ENCODE results near the gene TMEM127. TPM values are rescaled to one million over a fixed set of nuclear protein-coding genes. Genes with fewer than 3 reads are reported as not detected.
"Not testable (repeated sequence)": the region's sequence is repeated elsewhere in the genome, so short reads cannot be mapped to it uniquely, and the experiment has no call there.

The TMEM127 gene
- total RNA-seq, 1 donor from 2014 or later = 45.2 TPM

- peak; percentile 47 for DNase-seq (ENCODE audit: low read depth)
These were observed 995 bp downstream of the TMEM127 start for GRCh38 chr2:96264656-96265348.

- DNase-seq (ENCODE audit: low read depth) = no peak
These were observed 1.7 kb downstream of the TMEM127 start for GRCh38 chr2:96264086-96264485.

- no peak for DNase-seq (ENCODE audit: low read depth)
These were observed 3.5 kb downstream of the TMEM127 start for GRCh38 chr2:96262306-96262705.

GRCh38 chr2:96261328-96262003 lies 4.3 kb downstream of the TMEM127 start:
- no peak for DNase-seq (ENCODE audit: low read depth)

GRCh38 chr2:96260387-96261260 lies 5.2 kb downstream of the TMEM127 start:
- DNase-seq (ENCODE audit: low read depth) = peak; percentile 96

GRCh38 chr2:96259497-96259921 lies 6.3 kb downstream of the TMEM127 start:
- DNase-seq (ENCODE audit: low read depth) = peak; percentile 87

- peak; percentile 88 for DNase-seq (ENCODE audit: low read depth)
These were observed 7.4 kb downstream of the TMEM127 start for GRCh38 chr2:96258166-96259022.

GRCh38 chr2:96257744-96258143 lies 8.1 kb downstream of the TMEM127 start:
- not testable (repeated sequence) for DNase-seq (ENCODE audit: low read depth)

- DNase-seq (ENCODE audit: low read depth) = no peak
These were observed 9.1 kb downstream of the TMEM127 start for GRCh38 chr2:96256611-96257113.

GRCh38 chr2:96254571-96254970 lies 11.2 kb downstream of the TMEM127 start:
- DNase-seq (ENCODE audit: low read depth) = no peak

GRCh38 chr2:96253006-96253405 lies 12.8 kb downstream of the TMEM127 start:
- no peak for DNase-seq (ENCODE audit: low read depth)

GRCh38 chr2:96252526-96252925 lies 13.3 kb downstream of the TMEM127 start:
- DNase-seq (ENCODE audit: low read depth) = no peak

- DNase-seq (ENCODE audit: low read depth) = peak; percentile 97
These were observed 14.0 kb downstream of the TMEM127 start for GRCh38 chr2:96251721-96252292.

GRCh38 chr2:96250188-96250587 lies 15.6 kb downstream of the TMEM127 start:
- DNase-seq (ENCODE audit: low read depth) = no peak

GRCh38 chr2:96249654-96250053 lies 16.1 kb downstream of the TMEM127 start:
- peak; percentile 47 for DNase-seq (ENCODE audit: low read depth)

GRCh38 chr2:96248624-96249023 lies 17.2 kb downstream of the TMEM127 start:
- no peak for DNase-seq (ENCODE audit: low read depth)

GRCh38 chr2:96247896-96248295 lies 17.9 kb downstream of the TMEM127 start:
- no peak for DNase-seq (ENCODE audit: low read depth)

- peak; percentile 61 for DNase-seq (ENCODE audit: low read depth)
These were observed 18.8 kb downstream of the TMEM127 start for GRCh38 chr2:96247009-96247408.

GRCh38 chr2:96245609-96246390 lies 20.0 kb downstream of the TMEM127 start:
- no peak for DNase-seq (ENCODE audit: low read depth)
